Cortex of kidney (tissue), 1 donor: ENCODE measurements around the gene OSBPL5.
"Not testable (repeated sequence)": the region's sequence is repeated elsewhere in the genome, so short reads cannot be mapped to it uniquely, and the experiment has no call there.

Source experiments
- DNase-seq: peaks from one replicate; lab custom pipeline; 2025; lab: John Stamatoyannopoulos, UW

OSBPL5 gene

GRCh38 chr11:3182462-3182852, 17.3 kb upstream of the OSBPL5 start:
- no peak for DNase-seq

GRCh38 chr11:3181725-3182461, 16.8 kb upstream of the OSBPL5 start:
- DNase-seq, result no peak

- DNase-seq, result no peak
These were observed 15.8 kb upstream of the OSBPL5 start for GRCh38 chr11:3180869-3181268.

GRCh38 chr11:3178349-3178748, 13.2 kb upstream of the OSBPL5 start:
- DNase-seq, result no peak

- DNase-seq, result no peak
These were observed 12.8 kb upstream of the OSBPL5 start for GRCh38 chr11:3177931-3178330.

GRCh38 chr11:3176487-3176886, 11.4 kb upstream of the OSBPL5 start:
- no peak for DNase-seq

- no peak for DNase-seq
These were observed 10.1 kb upstream of the OSBPL5 start for GRCh38 chr11:3175194-3175593.

GRCh38 chr11:3174387-3174786, 9.3 kb upstream of the OSBPL5 start:
- DNase-seq, result no peak

- no peak for DNase-seq
These were observed 8.7 kb upstream of the OSBPL5 start for GRCh38 chr11:3173795-3174194.

- DNase-seq, result no peak
These were observed 6.9 kb upstream of the OSBPL5 start for GRCh38 chr11:3171931-3172560.

- no peak for DNase-seq
These were observed 5.9 kb upstream of the OSBPL5 start for GRCh38 chr11:3170756-3171650.

GRCh38 chr11:3170044-3170755, 5.1 kb upstream of the OSBPL5 start:
- no peak for DNase-seq

GRCh38 chr11:3169255-3170043, 4.3 kb upstream of the OSBPL5 start:
- no peak for DNase-seq

- DNase-seq, result not testable (repeated sequence)
These were observed 3.7 kb upstream of the OSBPL5 start for GRCh38 chr11:3168742-3169254.

GRCh38 chr11:3167143-3168119, 2.3 kb upstream of the OSBPL5 start:
- no peak for DNase-seq

GRCh38 chr11:3166268-3167142, 1.4 kb upstream of the OSBPL5 start:
- DNase-seq, result no peak

- DNase-seq, result no peak
These were observed 782 bp upstream of the OSBPL5 start for GRCh38 chr11:3165916-3166267.

- no peak for DNase-seq
These were observed 458 bp downstream of the OSBPL5 start for GRCh38 chr11:3164552-3165151.
